ENCODE measurements around the gene ID1. TPM values are rescaled to one million over a fixed set of nuclear protein-coding genes. Genes with fewer than 3 reads are reported as not detected.

The ID1 gene
- total RNA-seq, 1 experiment from 2014 or later, result 35.7 TPM

- H3K4me3 Mint-ChIP-seq (ENCODE audit: unreplicated experiment), result no peak overlapping the region
- POLR2A ChIA-PET, result interaction anchor here (2.4 to 30.6 kb wide), 4 partner anchors 9 to 40 kb away, joined by 11 to 1321 read pairs (median 22); partner anchors contain the start of gene ID1
Measured at GRCh38 chr20:31570021-31570463, 35.0 kb upstream of the ID1 start.

GRCh38 chr20:31570735-31571617, 34.1 kb upstream of the ID1 start:
- Mint-ChIP-seq H3K4me1 (ENCODE audit: insufficient read depth, unreplicated experiment) (peaks cover 44% of the 10 kb centered on the region), H3K27ac (ENCODE audit: low read depth, unreplicated experiment) (no peak overlapping the region), H3K27me3 (ENCODE audit: insufficient read depth, unreplicated experiment) (no peaks in the 10 kb centered on the region), H3K36me3 (ENCODE audit: insufficient read depth, unreplicated experiment) (peaks cover 60% of the 10 kb centered on the region), H3K4me3 (ENCODE audit: unreplicated experiment) (no peak overlapping the region), H3K9me3 (ENCODE audit: unreplicated experiment) (no peaks in the 10 kb centered on the region)
- BruUV-seq (replicated peaks), result no TSS peak
- no peak for TF ChIP-seq CTCF (IDR thresholded peaks at IDR 0.05; ENCODE audit: unreplicated experiment)
- intact Hi-C loops (cut with micrococcal nuclease), result no loop called here
- DNase-seq (ENCODE audit: unreplicated experiment), result no peak
- CTCF ChIA-PET, result interaction anchor here (0.6 to 31.0 kb wide), 9 partner anchors 13 to 180 kb away, joined by 3 to 1902 read pairs (median 4); partner anchors contain the start of gene ID1
- POLR2A ChIA-PET, result interaction anchor here (0.6 to 30.6 kb wide), 10 partner anchors 8 to 168 kb away, joined by 3 to 1321 read pairs (median 23); partner anchors contain the start of genes ID1 and TPX2

More at GRCh38 chr20:31570021-31570463, 35.0 kb upstream of the ID1 start:
- Mint-ChIP-seq H3K9me3 (ENCODE audit: unreplicated experiment) (no peaks in the 10 kb centered on the region), H3K36me3 (ENCODE audit: insufficient read depth, unreplicated experiment) (peaks cover 69% of the 10 kb centered on the region), H3K27ac (ENCODE audit: low read depth, unreplicated experiment) (peak overlapping the region; percentile 12), H3K4me1 (ENCODE audit: insufficient read depth, unreplicated experiment) (peaks cover 44% of the 10 kb centered on the region), H3K27me3 (ENCODE audit: insufficient read depth, unreplicated experiment) (no peaks in the 10 kb centered on the region)
- CTCF ChIA-PET, result interaction anchor here (0.6 to 31.0 kb wide), 13 partner anchors 12 to 154 kb away, joined by 3 to 1902 read pairs (median 5); partner anchors contain the start of genes BCL2L1, HM13 and ID1
- no peak for TF ChIP-seq CTCF (IDR thresholded peaks at IDR 0.05; ENCODE audit: unreplicated experiment)
- no TSS peak for BruUV-seq (replicated peaks)
- DNase-seq (ENCODE audit: unreplicated experiment), result no peak
- intact Hi-C loops (cut with micrococcal nuclease), result no loop called here

GRCh38 chr20:31572042-31572700, 32.9 kb upstream of the ID1 start:
- intact Hi-C loops (cut with micrococcal nuclease), result no loop called here
- H3K27ac Mint-ChIP-seq (ENCODE audit: low read depth, unreplicated experiment), result peak overlapping the region; percentile 96
- peaks cover 52% of the 10 kb centered on the region for H3K36me3 Mint-ChIP-seq (ENCODE audit: insufficient read depth, unreplicated experiment)
- H3K4me3 Mint-ChIP-seq (ENCODE audit: unreplicated experiment), result peak overlapping the region; percentile 87
- TF ChIP-seq CTCF (IDR thresholded peaks at IDR 0.05; ENCODE audit: unreplicated experiment), result no peak
- no peak for DNase-seq (ENCODE audit: unreplicated experiment)
- no TSS peak for BruUV-seq (replicated peaks)
- H3K9me3 Mint-ChIP-seq (ENCODE audit: unreplicated experiment), result no peaks in the 10 kb centered on the region
- H3K27me3 Mint-ChIP-seq (ENCODE audit: insufficient read depth, unreplicated experiment), result no peaks in the 10 kb centered on the region
- ChIA-PET POLR2A (interaction anchor here (0.6 to 30.6 kb wide), 17 partner anchors 9 to 181 kb away, joined by 3 to 1321 read pairs (median 5); partner anchors contain the start of genes ID1 and TPX2), CTCF (interaction anchor here (0.7 to 31.0 kb wide), 7 partner anchors 14 to 178 kb away, joined by 3 to 1902 read pairs (median 3); partner anchors contain the start of gene ID1)
- peaks cover 35% of the 10 kb centered on the region for H3K4me1 Mint-ChIP-seq (ENCODE audit: insufficient read depth, unreplicated experiment)
